ENCODE measurements around the gene MDFI. TPM values are rescaled to one million over a fixed set of nuclear protein-coding genes. Genes with fewer than 3 reads are reported as not detected.

MDFI gene
- total and polyA plus RNA-seq, 2 experiments from 2014 or later, result not detected

- Histone ChIP-seq H3K9ac (no peak overlapping the region), H4K20me1 (ENCODE audit: insufficient read depth) (no peaks in the 10 kb centered on the region), H3K9me3 (ENCODE audit: low read depth) (no peaks in the 10 kb centered on the region), H3K4me3 (no peak overlapping the region), H3K27me3 (replicated peaks; ENCODE audit: insufficient read depth) (peaks cover 25% of the 10 kb centered on the region; the same call in 1 of the 2 replicates), H3K9me2 (ENCODE audit: insufficient read depth) (no peaks in the 10 kb centered on the region), H3K4me2 (ENCODE audit: unreplicated experiment) (no peak overlapping the region), H3K79me2 (ENCODE audit: insufficient read depth) (no peaks in the 10 kb centered on the region), H3F3A (ENCODE audit: insufficient read depth) (no peaks in the 10 kb centered on the region), H3K4me1 (ENCODE audit: insufficient read depth) (no peaks in the 10 kb centered on the region), H3K36me3 (ENCODE audit: low read depth) (no peaks in the 10 kb centered on the region), H3K27ac (no peak overlapping the region), H2AFZ (no peak overlapping the region)
- in situ Hi-C loops (cut with MboI), result no loop called here
- no peak for TF ChIP-seq EZH2phosphoT487 (IDR thresholded peaks at IDR 0.05; ENCODE audit: insufficient read depth, low read depth)
- no peak for TF ChIP-seq EZH2 (IDR thresholded peaks at IDR 0.05; ENCODE audit: insufficient read depth, poor library complexity, severe bottlenecking)
- 79 to 84% methylated on average over 2 of the region's 2 CpGs for WGBS, 2 experiments (ENCODE audit: low coverage in 1 of 2, low lambda C conversion rate in 2 of 2, missing lambda C conversion rate in 2 of 2)
- no peak for DNase-seq
These were observed 9.1 kb upstream of the MDFI start for GRCh38 chr6:41629128-41629527.

DNA sequence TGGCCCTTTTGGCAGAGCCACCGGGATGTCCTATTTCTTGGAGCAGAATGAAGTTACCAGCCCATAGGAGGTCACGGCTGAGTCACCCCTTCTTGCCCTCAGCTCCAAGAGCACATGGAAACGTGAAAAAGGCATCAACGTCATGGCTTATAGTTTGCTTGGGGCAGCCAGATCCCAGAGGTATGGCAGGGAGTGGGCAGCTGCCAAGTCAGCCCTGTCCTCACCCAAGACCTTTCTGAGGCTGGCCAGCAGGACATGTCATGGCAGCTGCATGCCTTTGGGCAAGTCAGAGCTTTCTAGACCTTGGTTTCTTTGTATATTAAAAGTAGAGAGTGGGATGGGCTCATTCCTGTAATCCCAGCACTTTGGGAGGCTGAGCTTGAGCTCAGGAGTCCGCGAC is 8.2 kb upstream of the MDFI start:
- 62 to 66% methylated on average over 6 of the region's 6 CpGs for WGBS, 2 experiments (ENCODE audit: low coverage in 1 of 2, low lambda C conversion rate in 2 of 2, missing lambda C conversion rate in 2 of 2)

DNA sequence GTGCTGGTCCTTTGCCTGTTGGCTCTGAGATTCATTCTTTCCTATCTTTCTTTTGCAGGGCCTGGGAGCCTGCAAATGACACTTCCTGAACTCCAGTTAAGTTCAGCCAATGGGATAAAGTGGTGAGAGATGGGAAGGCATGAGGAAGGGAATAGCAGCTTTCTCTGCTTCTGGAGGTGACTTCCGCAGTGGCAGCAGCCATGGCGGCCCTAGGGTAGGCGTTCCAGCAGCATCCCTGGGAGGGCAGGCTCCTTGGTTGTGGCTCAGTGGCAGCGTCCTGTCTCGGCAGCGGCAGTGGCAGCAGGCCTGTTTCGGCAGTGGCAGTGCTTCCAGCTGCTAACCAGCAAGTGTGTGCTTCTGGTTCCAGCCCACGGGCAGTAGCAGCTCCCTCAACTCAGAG is 7.3 kb upstream of the MDFI start:
- Histone ChIP-seq H3K79me2 (ENCODE audit: insufficient read depth) (no peaks in the 10 kb centered on the region), H3K9me2 (ENCODE audit: insufficient read depth) (no peaks in the 10 kb centered on the region), H3K27me3 (replicated peaks; ENCODE audit: insufficient read depth) (peaks cover 22% of the 10 kb centered on the region), H3K4me2 (ENCODE audit: unreplicated experiment) (no peak overlapping the region), H3K9me3 (ENCODE audit: low read depth) (no peaks in the 10 kb centered on the region), H4K20me1 (ENCODE audit: insufficient read depth) (no peaks in the 10 kb centered on the region), H3K9ac (no peak overlapping the region), H2AFZ (no peak overlapping the region), H3K4me1 (ENCODE audit: insufficient read depth) (no peaks in the 10 kb centered on the region), H3K27ac (no peak overlapping the region), H3F3A (ENCODE audit: insufficient read depth) (no peaks in the 10 kb centered on the region), H3K36me3 (ENCODE audit: low read depth) (no peaks in the 10 kb centered on the region), H3K4me3 (no peak overlapping the region)
- TF ChIP-seq EZH2phosphoT487 (IDR thresholded peaks at IDR 0.05; ENCODE audit: insufficient read depth, low read depth), result no peak
- TF ChIP-seq EZH2 (IDR thresholded peaks at IDR 0.05; ENCODE audit: insufficient read depth, poor library complexity, severe bottlenecking), result no peak
- WGBS, 2 experiments (ENCODE audit: low coverage in 1 of 2, low lambda C conversion rate in 2 of 2, missing lambda C conversion rate in 2 of 2), result 60 to 72% methylated on average over 7 to 8 of the region's 8 CpGs
- no peak for DNase-seq
- in situ Hi-C loops (cut with MboI), result no loop called here

More for the DNA sequence above, 8.2 kb upstream of the MDFI start:
- H3K4me2 ChIP-seq (ENCODE audit: unreplicated experiment), result no peak overlapping the region
- no peaks in the 10 kb centered on the region for H3K36me3 ChIP-seq (ENCODE audit: low read depth)
- H3K9me3 ChIP-seq (ENCODE audit: low read depth), result no peaks in the 10 kb centered on the region
- TF ChIP-seq EZH2 (IDR thresholded peaks at IDR 0.05; ENCODE audit: insufficient read depth, poor library complexity, severe bottlenecking) (no peak), EZH2phosphoT487 (IDR thresholded peaks at IDR 0.05; ENCODE audit: insufficient read depth, low read depth) (no peak)
- H3K9me2 ChIP-seq (ENCODE audit: insufficient read depth), result no peaks in the 10 kb centered on the region
- H3K27me3 ChIP-seq (replicated peaks; ENCODE audit: insufficient read depth), result peaks cover 19% of the 10 kb centered on the region; the same call in 1 of the 2 replicates
- no peaks in the 10 kb centered on the region for H3K4me1 ChIP-seq (ENCODE audit: insufficient read depth)
- no peak overlapping the region for H3K4me3 ChIP-seq
- no peak overlapping the region for H3K9ac ChIP-seq
- in situ Hi-C loops (cut with MboI), result no loop called here
- no peak for DNase-seq
- no peak overlapping the region for H3K27ac ChIP-seq
- no peak overlapping the region for H2AFZ ChIP-seq
- H3K79me2 ChIP-seq (ENCODE audit: insufficient read depth), result no peaks in the 10 kb centered on the region
- H4K20me1 ChIP-seq (ENCODE audit: insufficient read depth), result no peaks in the 10 kb centered on the region
- no peaks in the 10 kb centered on the region for H3F3A ChIP-seq (ENCODE audit: insufficient read depth)

DNA sequence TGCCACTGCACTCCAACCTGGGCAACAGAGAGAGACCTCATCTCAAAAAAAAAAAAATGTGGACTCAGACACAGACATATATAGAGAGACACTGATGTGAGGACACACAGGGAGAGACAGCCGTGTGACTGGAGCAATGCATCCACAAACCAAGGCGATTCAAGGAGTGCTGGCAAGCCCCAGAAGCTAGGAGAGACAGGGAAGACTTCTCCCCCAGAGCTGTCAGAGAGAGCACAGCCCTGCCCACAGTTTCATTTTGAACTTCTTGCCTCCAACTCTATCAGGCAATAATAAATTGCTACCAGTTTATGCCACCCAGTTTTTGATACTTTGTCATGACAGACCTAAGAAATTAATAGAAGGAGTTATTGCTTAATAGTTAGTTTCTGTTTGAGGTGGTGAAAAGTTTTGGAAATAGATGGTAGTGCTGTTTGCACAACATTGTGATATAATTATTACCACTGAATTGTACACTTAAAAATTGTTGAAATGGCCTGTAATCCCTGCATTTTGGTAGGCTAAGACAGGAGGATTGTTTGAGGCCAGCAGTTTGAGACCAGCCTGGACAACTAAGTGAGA is 5.1 kb upstream of the MDFI start:
- WGBS, 2 experiments (ENCODE audit: low coverage in 1 of 2, low lambda C conversion rate in 2 of 2, missing lambda C conversion rate in 2 of 2), result 11 to 15% methylated on average over 2 of the region's 2 CpGs
- DNase-seq, result no peak
- Histone ChIP-seq H3K36me3 (ENCODE audit: low read depth) (no peaks in the 10 kb centered on the region), H3K4me1 (ENCODE audit: insufficient read depth) (peaks cover 5% of the 10 kb centered on the region; the same call in 1 of the 2 replicates), H3K9me3 (ENCODE audit: low read depth) (no peaks in the 10 kb centered on the region), H3K9me2 (ENCODE audit: insufficient read depth) (no peaks in the 10 kb centered on the region), H4K20me1 (ENCODE audit: insufficient read depth) (no peaks in the 10 kb centered on the region), H3K79me2 (ENCODE audit: insufficient read depth) (no peaks in the 10 kb centered on the region), H3K27ac (no peak overlapping the region), H3K9ac (no peak overlapping the region), H3K4me3 (no peak overlapping the region), H2AFZ (no peak overlapping the region), H3F3A (ENCODE audit: insufficient read depth) (no peaks in the 10 kb centered on the region), H3K27me3 (replicated peaks; ENCODE audit: insufficient read depth) (peaks cover 44% of the 10 kb centered on the region), H3K4me2 (ENCODE audit: unreplicated experiment) (no peak overlapping the region)
- in situ Hi-C loops (cut with MboI), result no loop called here
- no peak for TF ChIP-seq EZH2 (IDR thresholded peaks at IDR 0.05; ENCODE audit: insufficient read depth, poor library complexity, severe bottlenecking)

GRCh38 chr6:41634657-41635056 is 3.6 kb upstream of the MDFI start:
- Histone ChIP-seq H3K36me3 (ENCODE audit: low read depth) (no peaks in the 10 kb centered on the region), H2AFZ (no peak overlapping the region), H3K27me3 (replicated peaks; ENCODE audit: insufficient read depth) (peaks cover 52% of the 10 kb centered on the region), H3F3A (ENCODE audit: insufficient read depth) (no peaks in the 10 kb centered on the region), H3K4me1 (ENCODE audit: insufficient read depth) (peaks cover 5% of the 10 kb centered on the region; the same call in 1 of the 2 replicates), H4K20me1 (ENCODE audit: insufficient read depth) (no peaks in the 10 kb centered on the region), H3K4me2 (ENCODE audit: unreplicated experiment) (no peak overlapping the region), H3K9ac (no peak overlapping the region), H3K4me3 (no peak overlapping the region), H3K9me2 (ENCODE audit: insufficient read depth) (no peaks in the 10 kb centered on the region), H3K79me2 (ENCODE audit: insufficient read depth) (no peaks in the 10 kb centered on the region), H3K27ac (no peak overlapping the region), H3K9me3 (ENCODE audit: low read depth) (no peaks in the 10 kb centered on the region)
- TF ChIP-seq EZH2phosphoT487 (IDR thresholded peaks at IDR 0.05; ENCODE audit: insufficient read depth, low read depth) (no peak), EZH2 (IDR thresholded peaks at IDR 0.05; ENCODE audit: insufficient read depth, poor library complexity, severe bottlenecking) (no peak)
- WGBS, 2 experiments (ENCODE audit: low coverage in 1 of 2, low lambda C conversion rate in 2 of 2, missing lambda C conversion rate in 2 of 2), result 44 to 59% methylated on average over 4 of the region's 4 CpGs
- no peak for DNase-seq
- in situ Hi-C loops (cut with MboI), result no loop called here
